Stimulated activated CD4-positive, alpha-beta T cell treated with anti-CD3 and anti-CD28 coated beads, TNF-alpha, amount 100 ng/mL, for 4 hours (primary cell): ENCODE data around the gene CCDC88B.
"Not testable (repeated sequence)": the region's sequence is repeated elsewhere in the genome, so short reads cannot be mapped to it uniquely, and the experiment has no call there.

Experiments used
- DNase-seq, 3 experiments: peaks; one replicate each; pipeline ENCODE4 v3.0.0-alpha.2; 2020; ENCODE audit warnings: low read depth in 3 of 3

The CCDC88B gene

DNA sequence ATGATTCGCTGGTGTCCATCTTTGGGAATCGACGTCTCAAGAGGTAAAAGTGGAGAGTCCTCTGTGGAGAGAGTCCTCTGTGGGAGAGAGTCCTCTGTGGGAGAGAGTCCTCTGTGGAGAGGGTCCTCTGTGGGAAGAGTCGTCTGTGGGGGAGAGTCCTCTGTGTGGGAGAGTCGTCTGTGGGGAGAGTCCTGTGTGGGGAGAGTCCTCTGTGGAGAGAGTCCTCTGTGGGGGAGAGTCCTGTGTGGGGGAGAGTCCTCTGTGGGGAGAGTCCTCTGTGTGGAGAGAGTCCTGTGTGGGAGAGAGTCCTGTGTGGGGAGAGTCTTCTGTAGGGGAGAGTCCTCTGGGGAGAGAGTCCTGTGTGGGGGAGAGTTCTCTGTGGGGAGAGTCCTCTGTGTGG lies 19.0 kb upstream of the CCDC88B start:
- no peak for DNase-seq

DNA sequence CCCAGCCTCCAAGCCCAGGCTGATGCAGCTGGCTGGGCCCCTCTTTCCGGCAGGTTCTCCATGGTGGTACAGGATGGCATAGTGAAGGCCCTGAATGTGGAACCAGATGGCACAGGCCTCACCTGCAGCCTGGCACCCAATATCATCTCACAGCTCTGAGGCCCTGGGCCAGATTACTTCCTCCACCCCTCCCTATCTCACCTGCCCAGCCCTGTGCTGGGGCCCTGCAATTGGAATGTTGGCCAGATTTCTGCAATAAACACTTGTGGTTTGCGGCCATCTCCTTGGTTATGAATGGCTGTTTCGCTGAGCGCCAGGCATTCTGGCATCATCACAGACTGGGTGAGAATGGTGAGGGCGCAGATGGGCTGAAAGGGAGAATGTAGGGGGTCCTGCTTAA lies 18.5 kb upstream of the CCDC88B start:
- DNase-seq: no peak

DNA sequence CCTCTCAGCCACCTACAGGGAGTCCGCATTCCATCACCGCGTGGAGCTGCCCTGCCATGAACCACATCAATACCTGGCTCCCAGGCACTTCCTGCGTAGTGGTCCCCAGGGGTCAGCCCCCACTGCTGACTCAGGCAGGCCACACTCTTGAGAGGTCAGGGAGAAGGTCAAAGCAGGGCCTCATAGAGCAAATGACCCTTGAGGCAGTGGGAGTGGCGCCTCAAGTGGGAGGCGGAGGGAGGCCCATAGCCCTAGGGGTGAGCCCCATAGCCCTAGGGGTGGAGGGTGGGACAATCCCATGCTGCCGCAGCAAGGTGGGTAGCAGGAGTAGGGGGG lies 17.1 kb upstream of the CCDC88B start:
- DNase-seq: no peak

DNA sequence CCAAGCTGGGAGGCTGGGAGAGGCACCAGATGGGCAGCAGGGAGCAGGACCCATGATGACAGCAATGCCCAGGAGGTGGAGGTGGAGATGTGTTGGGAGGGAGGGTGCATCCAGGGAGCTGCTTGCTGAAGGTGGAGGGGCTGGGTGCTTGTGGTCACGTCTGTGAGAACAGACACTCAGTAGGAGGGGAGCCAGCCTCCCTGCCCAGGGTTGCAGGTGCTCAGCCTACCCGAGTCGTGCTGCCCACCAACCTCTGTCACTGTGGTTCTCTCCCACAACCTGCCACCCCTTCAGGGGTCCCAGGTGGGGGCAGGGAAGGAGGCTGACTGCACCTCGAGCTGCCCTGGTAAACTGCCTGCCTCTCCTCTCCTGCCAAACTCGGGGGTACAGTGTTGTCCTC lies 16.6 kb upstream of the CCDC88B start:
- DNase-seq: no peak

DNA sequence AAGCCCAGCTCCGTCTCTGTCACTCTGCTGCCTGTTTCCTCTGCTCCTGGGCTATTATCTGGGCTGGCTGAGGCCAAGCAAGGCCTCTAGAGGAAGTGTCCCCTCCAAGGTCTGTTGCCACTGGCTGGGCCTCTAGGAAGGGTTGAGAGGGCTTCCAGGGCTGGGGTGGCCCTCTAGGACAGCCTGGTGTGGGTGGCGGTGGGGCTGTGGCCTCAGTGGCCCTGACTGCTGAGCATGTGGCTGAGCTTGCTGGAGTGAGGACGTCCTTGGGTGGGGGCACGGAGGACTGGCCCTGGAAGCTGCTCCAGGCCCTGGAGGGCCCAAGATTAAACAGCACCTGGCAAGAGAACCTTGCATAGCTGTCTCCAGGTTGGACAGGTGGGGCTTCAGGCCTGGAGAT lies 16.0 kb upstream of the CCDC88B start:
- DNase-seq: not testable (repeated sequence)

DNA sequence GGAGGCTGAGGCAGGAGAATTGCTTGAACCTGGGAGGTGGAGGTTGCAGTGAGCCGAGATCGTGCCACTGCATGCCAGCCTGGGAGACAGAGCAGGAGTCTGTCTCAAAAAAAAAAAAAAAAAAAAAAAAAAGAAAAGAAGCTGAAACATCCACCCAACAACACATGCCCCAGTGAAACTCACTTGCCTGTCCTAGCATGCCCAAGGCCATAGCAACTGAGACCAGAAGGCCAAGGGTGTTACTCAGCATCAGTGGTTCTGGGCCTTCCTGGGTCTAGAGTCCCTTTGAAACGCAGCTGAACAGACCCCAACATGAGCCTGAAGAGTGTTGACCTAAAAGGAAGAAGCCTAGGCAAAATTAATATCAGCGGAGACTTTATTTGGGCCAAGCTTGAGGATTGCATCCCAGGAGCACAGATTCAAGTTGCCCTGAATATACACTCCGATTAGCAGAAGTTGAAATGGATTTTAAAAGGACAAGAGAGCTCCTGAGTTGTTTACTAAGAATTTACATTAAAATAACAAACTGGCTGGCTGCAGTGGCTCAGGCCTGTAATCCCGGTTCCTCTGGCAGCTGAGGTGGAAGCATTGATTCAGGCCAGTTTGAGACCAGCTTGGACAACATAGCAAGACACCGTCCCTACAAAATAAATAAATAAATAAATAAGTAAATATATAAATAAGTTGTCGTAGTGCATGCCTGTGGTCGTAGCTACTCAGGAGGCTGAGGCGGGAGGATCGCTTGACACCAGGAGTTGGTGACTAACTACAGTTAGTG lies 15.1 kb upstream of the CCDC88B start:
- DNase-seq: no peak

DNA sequence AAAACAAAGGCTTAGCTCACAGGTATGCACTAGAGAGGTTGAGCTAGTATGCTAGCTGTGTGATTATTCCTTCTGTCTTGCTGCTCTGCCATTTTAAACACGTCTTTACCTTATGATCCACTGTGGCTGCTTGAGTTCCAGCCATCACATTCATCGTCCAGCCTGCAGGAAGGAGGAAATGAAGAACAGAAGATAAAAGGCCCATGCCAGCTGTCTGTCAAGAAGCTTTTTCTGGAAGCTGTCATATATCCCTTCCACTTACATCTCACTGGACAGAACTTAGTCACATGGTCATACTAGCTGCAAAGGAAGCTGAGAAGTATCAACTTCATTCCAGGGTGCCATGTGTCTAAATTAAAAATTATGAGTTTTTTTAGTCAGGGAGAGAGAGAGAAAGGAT lies 12.6 kb upstream of the CCDC88B start:
- DNase-seq: no peak

DNA sequence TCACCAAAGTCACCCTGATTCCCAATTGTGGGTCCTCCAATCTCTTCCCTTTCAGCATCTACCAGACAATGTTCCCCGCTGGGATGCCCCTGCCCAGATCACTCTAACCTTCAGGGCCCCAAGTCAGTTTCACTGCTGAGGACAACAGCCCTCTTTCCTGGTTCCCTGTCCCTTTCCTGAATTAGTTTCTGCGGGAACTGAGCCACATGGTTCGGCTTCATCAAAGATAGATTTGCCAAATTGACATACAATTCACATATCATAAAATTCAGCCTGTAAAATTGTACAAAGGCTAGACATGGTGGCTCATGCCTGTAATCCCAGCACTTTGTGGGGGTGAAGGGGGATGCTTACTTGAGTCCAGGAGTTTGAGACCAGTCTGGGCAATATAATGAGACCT lies 12.0 kb upstream of the CCDC88B start:
- DNase-seq: no peak

DNA sequence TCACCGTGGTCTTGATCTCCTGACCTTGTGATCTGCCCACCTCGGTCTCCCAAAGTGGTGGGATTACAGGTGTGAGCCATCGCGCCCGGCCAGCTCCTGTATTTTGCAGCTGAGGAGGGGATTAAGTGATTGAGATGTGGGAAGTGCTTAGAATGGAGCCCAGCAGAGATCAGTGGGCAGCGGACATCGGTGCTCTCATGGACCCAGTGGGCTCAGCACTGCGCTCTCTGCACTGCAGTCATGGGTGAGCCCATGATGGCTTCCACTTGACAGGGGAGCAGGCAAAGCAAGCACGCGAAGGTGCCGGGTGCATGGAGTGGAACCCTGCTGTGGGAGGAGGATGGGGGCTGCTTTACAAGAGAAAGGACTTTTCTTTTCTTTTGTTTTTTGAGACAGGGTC lies 9.1 kb upstream of the CCDC88B start:
- DNase-seq: no peak

DNA sequence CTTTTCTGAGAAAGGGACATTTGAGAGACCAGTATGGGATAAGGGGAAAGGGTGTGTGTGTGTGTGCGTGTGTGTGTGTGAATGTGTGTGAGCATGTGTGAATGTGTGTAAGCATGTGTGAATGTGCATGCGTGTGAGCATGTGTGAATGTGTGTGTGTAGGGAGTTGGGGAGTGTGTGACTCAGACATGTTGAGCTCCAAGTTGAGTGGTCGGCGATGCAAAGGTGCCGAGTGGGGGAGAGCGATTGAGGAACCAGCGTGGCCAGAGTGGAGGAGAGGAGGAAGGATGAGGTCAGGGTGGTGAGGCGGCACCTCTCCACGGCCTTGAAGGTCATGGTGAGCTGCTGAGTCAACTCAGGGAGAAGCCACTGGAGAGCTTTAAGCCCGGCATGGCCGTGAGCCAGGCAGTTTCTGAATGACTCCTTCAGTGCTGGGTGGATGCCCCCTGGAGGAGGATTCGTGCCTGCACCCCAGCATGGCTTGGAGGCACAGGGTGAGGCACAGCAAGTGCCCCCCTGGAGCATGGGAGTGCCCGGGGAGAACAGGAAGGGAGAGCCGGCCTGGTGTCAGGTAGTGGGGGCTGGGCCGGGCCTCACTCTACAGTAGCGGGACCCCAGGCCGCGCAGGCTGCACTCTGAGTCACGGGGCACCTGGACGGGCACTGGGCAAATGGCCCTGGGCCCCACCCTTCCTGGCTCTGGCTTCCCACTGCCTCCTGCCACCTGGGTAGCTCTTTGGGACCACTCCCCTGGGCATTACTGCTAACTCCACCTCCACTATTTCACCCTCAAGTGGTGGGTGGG lies 8.2 kb upstream of the CCDC88B start:
- peak in 2 of 3 experiments; percentile 38 to 43 for DNase-seq

DNA sequence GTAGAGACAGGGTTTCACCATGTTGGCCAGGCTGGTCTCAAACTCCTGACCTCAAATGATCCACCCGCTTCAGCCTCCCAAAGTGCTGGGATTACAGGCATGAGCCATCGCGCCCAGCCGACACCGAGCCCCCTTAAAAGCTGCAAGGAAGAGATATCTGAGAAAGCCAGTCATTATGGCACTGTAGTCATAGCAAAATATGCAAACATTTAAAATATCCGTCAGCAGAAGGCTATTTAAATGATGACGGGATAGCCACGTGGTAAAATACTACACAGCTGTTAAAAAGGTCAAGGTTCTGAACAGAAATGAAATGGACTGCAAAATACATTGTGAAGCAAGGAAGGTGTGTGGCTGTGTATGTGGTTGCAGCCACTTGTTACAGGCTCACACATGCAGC lies 6.4 kb upstream of the CCDC88B start:
- DNase-seq: no peak

DNA sequence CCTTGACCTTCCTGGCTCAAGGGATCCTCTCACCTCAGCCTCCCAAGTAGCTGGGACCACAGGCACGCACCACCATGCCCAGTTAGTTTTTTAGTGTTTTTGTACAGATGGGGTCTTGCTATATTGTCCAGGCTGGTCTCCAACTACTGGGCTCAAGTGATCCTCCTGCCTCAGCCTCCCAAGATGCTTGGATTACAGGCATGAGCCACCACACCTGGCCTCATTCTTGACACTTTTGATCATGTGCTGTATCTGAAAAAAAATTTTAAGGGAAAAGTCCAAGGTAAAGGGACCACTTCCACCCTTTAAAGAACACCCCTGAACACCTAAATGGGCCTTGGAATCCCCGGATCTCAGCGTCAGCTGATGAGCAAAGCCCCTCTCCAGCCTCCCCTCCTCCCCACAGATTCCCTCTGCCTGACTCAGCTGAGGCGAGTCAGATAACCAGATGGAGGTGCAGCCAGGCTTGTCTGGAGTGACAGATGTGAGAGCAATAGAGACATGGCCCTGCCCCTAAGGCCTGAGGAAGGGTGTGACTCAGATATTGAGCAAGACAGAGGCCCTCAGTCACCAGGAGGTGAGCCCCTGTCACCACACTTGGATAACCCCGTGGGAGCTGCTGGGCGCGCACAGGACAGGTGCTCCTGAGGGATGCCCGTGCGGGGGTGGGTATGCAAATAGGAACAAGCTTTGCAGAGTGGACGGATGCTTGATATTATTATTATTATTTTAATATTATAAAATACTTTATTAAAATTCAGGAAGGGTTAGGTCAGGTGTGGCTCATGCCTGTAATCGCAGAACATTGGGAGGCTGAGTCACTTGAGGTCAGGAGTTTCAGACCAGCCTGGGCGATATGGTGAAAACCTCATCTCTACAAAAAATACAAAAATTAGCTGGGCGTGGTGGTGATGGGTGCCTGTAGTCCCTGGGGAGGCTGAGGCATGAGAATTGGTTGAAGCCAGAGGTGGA lies 5.0 kb upstream of the CCDC88B start:
- DNase-seq: no peak

DNA sequence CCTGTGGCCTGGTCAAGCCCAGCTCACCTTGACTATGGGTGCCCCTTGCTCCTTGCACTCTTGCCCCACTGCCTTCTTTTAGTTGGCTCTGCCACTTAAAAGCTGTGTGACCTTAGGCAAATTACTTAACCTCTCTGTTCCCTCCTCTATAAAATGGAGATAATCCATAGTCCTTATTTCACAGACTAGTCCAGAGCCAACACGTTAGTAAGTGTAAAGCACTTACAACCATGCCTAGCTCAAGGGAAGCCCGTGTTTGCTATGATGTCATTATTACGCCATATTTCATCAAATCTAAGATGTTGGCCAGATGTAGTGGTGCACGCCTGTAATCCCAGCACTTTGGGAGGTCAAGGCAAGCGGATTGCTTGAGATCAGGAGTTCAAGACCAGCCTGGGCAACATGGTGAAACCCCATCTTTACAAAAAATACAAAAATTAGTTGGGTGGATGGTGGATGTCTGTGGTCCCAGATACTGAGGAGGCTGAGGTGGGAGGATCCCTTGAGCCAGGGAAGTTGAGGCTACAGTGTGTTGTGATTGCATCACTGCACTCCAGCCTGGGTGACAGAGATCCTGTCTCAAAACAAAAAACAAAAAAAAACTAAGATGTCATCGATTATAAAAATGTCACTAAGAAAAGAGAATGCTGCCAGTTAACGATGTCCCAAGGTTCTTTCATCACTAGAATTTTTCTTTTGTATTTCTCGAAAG lies 2.3 kb upstream of the CCDC88B start:
- no peak for DNase-seq

DNA sequence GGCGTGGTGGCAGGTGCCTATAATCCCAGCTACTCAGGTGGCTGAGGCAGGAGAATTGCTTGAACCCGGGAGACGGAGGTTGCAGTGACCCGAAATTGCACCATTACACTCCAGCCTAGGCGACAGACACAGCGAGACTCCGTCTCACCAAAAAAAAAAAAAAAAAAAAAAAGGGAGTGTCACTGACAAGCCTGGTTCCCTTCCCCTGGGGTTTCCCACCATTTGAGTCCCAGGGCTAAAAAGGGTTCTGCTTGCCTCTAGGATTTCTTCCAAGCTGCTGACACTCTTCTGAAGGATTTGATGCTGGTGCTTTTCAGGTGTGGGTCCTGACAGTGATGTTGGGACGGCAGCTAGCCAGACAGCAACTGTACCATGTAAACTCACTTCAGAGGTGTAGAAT lies 1.3 kb upstream of the CCDC88B start:
- no peak for DNase-seq

DNA sequence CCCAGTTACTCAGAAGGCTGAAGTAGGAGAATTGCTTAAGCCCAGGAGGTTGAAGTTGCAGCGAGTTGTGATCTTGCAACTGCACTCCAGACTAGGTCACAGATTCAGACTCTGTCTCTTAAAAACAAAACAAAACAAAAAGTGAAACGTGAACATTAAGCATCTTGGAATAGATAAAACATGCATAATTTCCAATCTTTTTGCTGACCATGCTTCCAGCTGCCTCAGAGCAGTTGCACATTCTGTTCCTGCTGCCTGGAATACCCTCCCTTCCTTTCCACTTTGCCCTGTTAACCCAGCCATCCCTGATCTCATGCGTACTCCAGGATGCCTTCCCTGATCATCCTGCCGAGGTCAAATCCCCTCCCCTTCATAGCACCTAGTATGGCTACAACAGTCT lies 718 bp upstream of the CCDC88B start:
- DNase-seq: no peak

DNA sequence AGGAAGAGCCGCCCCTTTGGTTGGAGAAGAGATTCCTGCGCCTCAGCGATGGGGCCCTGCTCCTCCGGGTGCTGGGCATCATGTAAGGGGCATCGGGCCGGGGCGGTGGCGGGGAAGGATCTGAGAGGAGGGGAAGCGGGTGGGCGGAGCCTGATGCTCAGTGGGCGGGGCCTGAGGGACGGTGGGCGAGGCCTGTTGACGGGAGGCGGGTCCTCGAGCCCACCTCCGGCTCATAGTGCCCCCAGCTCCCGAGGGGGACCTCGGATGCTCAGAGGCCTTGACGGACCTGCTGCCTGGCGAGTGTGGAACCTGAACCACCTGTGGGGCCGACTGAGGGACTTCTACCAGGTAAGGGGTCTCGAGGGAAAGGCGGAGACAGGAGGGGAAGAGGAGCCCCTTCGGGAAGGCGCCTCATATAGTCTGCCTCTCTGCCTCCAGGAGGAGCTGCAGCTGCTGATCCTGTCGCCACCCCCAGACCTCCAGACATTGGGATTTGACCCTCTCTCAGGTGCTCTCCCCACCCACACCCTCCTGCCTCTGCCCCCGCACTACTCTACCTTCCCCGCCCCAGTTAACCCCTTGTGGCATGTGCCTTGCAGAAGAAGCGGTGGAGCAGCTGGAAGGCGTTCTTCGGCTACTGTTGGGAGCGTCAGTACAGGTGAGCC lies 799 bp downstream of the CCDC88B start:
- peak; percentile 63 to 70 (median 67) for DNase-seq

DNA sequence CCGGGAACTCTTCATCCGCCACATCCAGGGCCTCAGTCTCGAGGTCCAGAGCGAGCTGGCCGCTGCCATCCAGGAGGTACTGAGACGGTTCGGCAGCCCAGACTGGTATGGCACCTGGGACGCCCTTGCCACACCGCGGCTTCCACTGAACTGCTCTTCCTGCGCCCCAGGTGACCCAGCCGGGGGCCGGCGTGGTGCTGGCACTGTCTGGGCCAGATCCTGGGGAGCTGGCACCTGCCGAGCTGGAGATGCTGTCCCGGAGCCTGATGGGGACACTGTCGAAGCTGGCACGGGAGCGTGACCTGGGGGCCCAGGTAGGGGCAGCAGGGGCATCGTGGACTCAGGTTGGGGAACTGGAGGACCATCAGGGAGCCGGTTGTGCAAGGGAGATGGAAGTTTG lies 1.4 kb downstream of the CCDC88B start:
- no peak for DNase-seq

DNA sequence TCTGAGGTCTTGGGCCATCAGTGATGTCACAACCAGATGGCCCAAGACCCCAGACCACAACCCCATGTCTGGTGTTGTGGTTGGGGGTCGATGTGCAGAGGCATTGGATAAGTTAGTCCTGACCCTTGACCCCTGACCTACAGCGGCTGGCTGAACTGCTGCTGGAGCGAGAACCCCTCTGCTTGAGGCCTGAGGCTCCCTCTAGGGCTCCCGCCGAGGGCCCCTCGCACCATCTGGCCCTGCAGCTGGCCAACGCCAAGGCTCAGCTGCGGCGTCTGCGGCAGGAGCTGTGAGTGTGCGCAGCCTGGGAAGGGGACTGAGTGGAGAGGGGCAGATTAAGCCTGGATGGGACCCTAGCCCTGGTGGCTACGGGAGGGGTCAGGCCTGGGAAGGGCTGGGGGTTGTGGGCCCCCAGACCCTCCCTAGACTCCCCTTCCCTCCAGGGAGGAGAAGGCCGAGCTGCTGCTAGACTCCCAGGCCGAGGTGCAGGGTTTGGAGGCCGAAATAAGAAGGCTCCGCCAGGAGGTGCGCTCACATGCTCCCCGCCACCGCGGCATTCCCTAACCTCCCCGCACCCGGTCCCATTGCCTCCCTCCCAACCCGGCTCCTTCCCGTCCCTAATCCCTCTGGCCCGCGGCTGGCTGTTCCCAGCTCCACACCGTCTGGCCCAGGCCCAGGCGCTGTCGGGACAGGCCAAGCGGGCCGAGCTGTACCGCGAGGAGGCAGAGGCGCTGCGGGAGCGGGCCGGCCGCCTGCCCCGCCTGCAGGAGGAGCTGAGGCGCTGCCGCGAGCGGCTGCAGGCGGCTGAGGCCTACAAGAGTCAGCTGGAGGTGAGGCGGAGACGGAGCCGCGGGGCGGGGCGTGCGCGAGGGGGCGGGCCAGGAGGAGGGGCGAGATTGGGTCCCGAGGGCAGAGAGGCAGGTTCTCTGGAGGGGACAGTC lies 2.1 kb downstream of the CCDC88B start:
- DNase-seq: peak; percentile 79 to 82 (median 80)

DNA sequence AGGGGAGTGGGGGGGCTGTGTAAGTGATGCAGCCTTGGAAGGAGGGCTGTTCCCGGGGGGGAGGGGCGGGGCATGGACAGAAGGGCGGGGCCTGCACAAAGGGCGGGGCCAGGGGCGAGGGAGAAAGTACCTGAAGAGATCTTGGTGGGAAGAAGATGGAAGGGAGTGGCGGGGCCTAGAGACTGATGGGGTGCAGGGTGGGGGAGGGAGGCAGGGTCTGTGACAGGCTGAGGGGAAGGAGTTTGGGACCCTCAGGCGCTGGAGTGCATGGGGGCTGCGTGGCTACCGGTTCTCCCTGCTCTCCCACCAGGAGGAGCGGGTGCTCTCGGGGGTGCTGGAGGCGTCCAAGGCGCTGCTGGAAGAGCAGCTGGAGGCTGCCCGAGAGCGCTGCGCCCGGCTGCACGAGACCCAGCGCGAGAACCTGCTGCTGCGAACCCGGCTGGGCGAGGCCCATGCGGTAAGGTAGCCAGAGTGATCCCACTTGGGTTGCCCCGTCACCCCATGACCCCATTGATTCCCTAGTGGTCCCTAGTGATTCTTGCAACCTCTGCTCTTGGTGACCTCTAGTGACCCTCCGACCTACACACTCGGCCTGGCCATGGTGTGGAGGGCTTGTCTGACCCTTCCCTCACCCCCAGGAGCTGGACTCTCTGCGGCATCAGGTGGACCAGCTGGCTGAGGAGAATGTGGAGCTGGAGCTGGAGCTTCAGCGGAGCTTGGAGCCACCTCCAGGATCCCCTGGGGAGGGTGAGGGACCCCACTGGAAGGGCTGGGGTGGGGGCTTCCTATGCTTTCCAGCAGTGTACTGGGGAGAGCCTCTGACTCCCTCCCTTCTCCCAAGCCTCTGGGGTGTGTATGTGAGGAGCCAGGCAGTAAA lies 3.1 kb downstream of the CCDC88B start:
- no peak for DNase-seq
